H1 (cell line): ENCODE results near the gene BAAT. TPM values are rescaled to one million over a fixed set of nuclear protein-coding genes. Genes with fewer than 3 reads are reported as not detected.

Source experiments
- CTCF ChIA-PET: fragments of 300-600 bp; sonication (Branson Sonifier 250); formaldehyde crosslinking; loops from one replicate; lab custom pipeline; 2021; ENCODE audit not compliant: partially characterized antibody; lab: Charles Lee
- POLR2A ChIA-PET: fragments of 300-600 bp; sonication (Branson Sonifier 250); formaldehyde crosslinking; loops from one replicate; lab custom pipeline; 2021; ENCODE audit warnings: inconsistent platforms; ENCODE audit not compliant: partially characterized antibody; lab: Charles Lee
- DNase-seq, 2 experiments: peaks; one replicate each; pipeline versions ENCODE4 v3.0.0 to v3.0.0-alpha.2; 2010 to 2022; ENCODE audit warnings: low spot score in 2 of 2, low read depth in 1 of 2, mixed read lengths in 1 of 2
- FAIRE-seq: peaks from 2 replicates; lab custom pipeline; 2011; peaks lifted over from hg19 to GRCh38; lab: Jason Lieb, UNC
- H2AFZ ChIP-seq: 2 replicates; pipeline ENCODE4 v1.8.1; 2012; ENCODE audit warnings: low read length, inconsistent platforms
- H2AK5ac ChIP-seq: 2 replicates; pipeline ENCODE4 v1.6.1; 2013; ENCODE audit warnings: low read depth, low read length
- H2BK120ac ChIP-seq: replicated peaks from 2 replicates; pipeline ENCODE3; 2013; ENCODE audit warnings: low read depth, low read length, inconsistent platforms
- H2BK12ac ChIP-seq: 2 replicates; pipeline ENCODE4 v1.6.1; 2013; ENCODE audit warnings: low read depth, low read length
- H2BK15ac ChIP-seq: 2 replicates; pipeline ENCODE4 v1.6.1; 2013; ENCODE audit warnings: low read length
- H2BK20ac ChIP-seq: 2 replicates; pipeline ENCODE4 v1.6.1; 2013; ENCODE audit warnings: low read length
- H2BK5ac ChIP-seq: 2 replicates; pipeline ENCODE4 v1.6.1; 2013; ENCODE audit warnings: low read depth, low read length
- H3K14ac ChIP-seq: 2 replicates; pipeline ENCODE4 v1.6.1; 2013; ENCODE audit warnings: inconsistent platforms; ENCODE audit not compliant: insufficient read length
- H3K18ac ChIP-seq: 2 replicates; pipeline ENCODE4 v1.6.1; 2013; ENCODE audit warnings: low read length; ENCODE audit errors: extremely low read depth
- H3K23ac ChIP-seq: 2 replicates; pipeline ENCODE4 v1.6.1; 2013; ENCODE audit warnings: inconsistent platforms; ENCODE audit not compliant: insufficient read length
- H3K23me2 ChIP-seq: 2 replicates; pipeline ENCODE4 v1.6.1; 2013; ENCODE audit warnings: low read depth, low read length
- H3K27ac ChIP-seq: 2 replicates; pipeline ENCODE4 v1.6.1; 2011; ENCODE audit warnings: low read depth, low read length, inconsistent platforms
- H3K27me3 ChIP-seq, 4 experiments: replicated peaks in 1 of 4; 1 replicate in 1 of 4; 2 replicates in 3 of 4; pipeline versions ENCODE4 v1.6.1 to v1.8.1; 2011 to 2013; ENCODE audit warnings: low read length in 3 of 4, mild to moderate bottlenecking in 3 of 4, inconsistent platforms in 2 of 4, mixed read lengths in 2 of 4, moderate library complexity in 1 of 4; ENCODE audit not compliant: control insufficient read depth in 3 of 4, insufficient read depth in 3 of 4; ENCODE audit errors: extremely low read depth in 1 of 4
- H3K36me3 ChIP-seq, 4 experiments: 2 replicates each; pipeline versions ENCODE4 v1.6.1 to v1.8.1; 2011 to 2013; ENCODE audit warnings: mild to moderate bottlenecking in 4 of 4, low read length in 3 of 4, moderate library complexity in 2 of 4, control low read depth in 1 of 4, inconsistent platforms in 1 of 4; ENCODE audit not compliant: insufficient read depth in 4 of 4, control insufficient read depth in 2 of 4
- H3K4ac ChIP-seq: replicated peaks from 2 replicates; pipeline ENCODE3; 2013; ENCODE audit warnings: low read length, low read depth, mixed read lengths, inconsistent platforms; ENCODE audit not compliant: insufficient read length
- H3K4me1 ChIP-seq, 4 experiments: replicated peaks in 1 of 4; 1 replicate in 1 of 4; 2 replicates in 3 of 4; pipeline versions ENCODE4 v1.6.1 to v1.8.1; 2011 to 2013; ENCODE audit warnings: low read length in 3 of 4, inconsistent platforms in 2 of 4, mixed read lengths in 1 of 4; ENCODE audit not compliant: insufficient read depth in 4 of 4, control insufficient read depth in 3 of 4
- H3K4me2 ChIP-seq, 2 experiments: 2 replicates each; pipeline versions ENCODE4 v1.6.1 to v1.8.1; 2011 to 2013; ENCODE audit warnings: low read depth in 2 of 2, low read length in 2 of 2, control low read depth in 1 of 2, inconsistent platforms in 1 of 2, mild to moderate bottlenecking in 1 of 2; ENCODE audit not compliant: insufficient read depth in 1 of 2
- H3K4me3 ChIP-seq, 4 experiments: fragments of 200-600, 300-600 bp in 1 of 4; sonication (generic), shearing (Covaris generic), sonication (Bioruptor Twin) in 1 of 4; 2 replicates each; pipeline versions ENCODE4 v1.5.1 to v1.8.1; 2011 to 2016; ENCODE audit warnings: low read length in 4 of 4, low read depth in 3 of 4, control low read depth in 2 of 4, inconsistent platforms in 2 of 4, mild to moderate bottlenecking in 2 of 4, mixed read lengths in 1 of 4, moderate library complexity in 1 of 4; ENCODE audit not compliant: insufficient read depth in 2 of 4; ENCODE audit errors: extremely low read depth in 1 of 4
- H3K56ac ChIP-seq: replicated peaks from 2 replicates; pipeline ENCODE3; 2013; ENCODE audit warnings: low read depth, mild to moderate bottlenecking, mixed read lengths, low read length, inconsistent platforms; ENCODE audit not compliant: insufficient read length
- H3K79me1 ChIP-seq: 2 replicates; pipeline ENCODE4 v1.6.1; 2013; ENCODE audit warnings: low read depth, low read length, control low read depth
- H3K79me2 ChIP-seq, 2 experiments: 2 replicates each; pipeline versions ENCODE4 v1.6.1 to v1.8.1; 2012 to 2013; ENCODE audit warnings: low read length in 2 of 2, mild to moderate bottlenecking in 2 of 2, inconsistent platforms in 1 of 2; ENCODE audit not compliant: insufficient read depth in 2 of 2, control insufficient read depth in 1 of 2
- H3K9ac ChIP-seq, 4 experiments: replicated peaks in 1 of 4; 1 replicate in 1 of 4; 2 replicates in 3 of 4; pipeline versions ENCODE4 v1.6.1 to v1.8.1; 2011 to 2013; ENCODE audit warnings: low read depth in 3 of 4, low read length in 3 of 4, control low read depth in 2 of 4, mild to moderate bottlenecking in 2 of 4, moderate library complexity in 2 of 4, inconsistent platforms in 1 of 4; ENCODE audit errors: extremely low read depth in 1 of 4
- H3K9me3 ChIP-seq, 2 experiments: 2 replicates each; pipeline versions ENCODE4 v1.6.1 to v1.8.1; 2012 to 2013; ENCODE audit warnings: mild to moderate bottlenecking in 2 of 2, moderate library complexity in 2 of 2, control low read depth in 1 of 2, inconsistent platforms in 1 of 2, low read depth in 1 of 2, low read length in 1 of 2, mixed read lengths in 1 of 2; ENCODE audit not compliant: insufficient read depth in 2 of 2
- H4K20me1 ChIP-seq, 2 experiments: replicated peaks in 1 of 2; 2 replicates each; pipeline versions ENCODE3 to v1.8.1; 2011 to 2013; ENCODE audit warnings: inconsistent platforms in 2 of 2, low read length in 2 of 2, mild to moderate bottlenecking in 1 of 2; ENCODE audit not compliant: insufficient read depth in 2 of 2, control insufficient read depth in 1 of 2
- H4K5ac ChIP-seq: 2 replicates; pipeline ENCODE4 v1.6.1; 2013; ENCODE audit warnings: low read length, low read depth, mixed read lengths, inconsistent platforms; ENCODE audit not compliant: insufficient read length
- H4K8ac ChIP-seq: 2 replicates; pipeline ENCODE4 v1.8.0; 2013; ENCODE audit warnings: mild to moderate bottlenecking, moderate library complexity, low read length, inconsistent platforms; ENCODE audit not compliant: insufficient read depth; ENCODE audit errors: extremely low read depth
- H4K91ac ChIP-seq: replicated peaks from 2 replicates; pipeline ENCODE3; 2013; ENCODE audit warnings: low read length, mixed read lengths, inconsistent platforms; ENCODE audit not compliant: insufficient read length
- E2F6 ChIP-seq: IDR thresholded peaks from 2 replicates; pipeline ENCODE4 v1.6.1; 2012; ENCODE audit warnings: inconsistent platforms
- GABPA ChIP-seq: IDR thresholded peaks from 2 replicates; pipeline ENCODE4 v1.6.1; 2011; ENCODE audit warnings: mild to moderate bottlenecking, low read length, moderate library complexity, borderline replicate concordance; ENCODE audit not compliant: insufficient read depth
- KDM4A ChIP-seq: IDR thresholded peaks from one replicate; pipeline ENCODE4 v1.7.1; 2012; ENCODE audit warnings: low read depth, mild to moderate bottlenecking, moderate library complexity, low read length, inconsistent platforms; ENCODE audit not compliant: severe bottlenecking
- NRF1 ChIP-seq: IDR thresholded peaks from 2 replicates; pipeline ENCODE4 v1.6.1; 2011; ENCODE audit warnings: mild to moderate bottlenecking, low read depth, low read length, improper control_type of control experiment
- POLR2A ChIP-seq, 2 experiments: IDR thresholded peaks; 1 replicate in 1 of 2; 2 replicates in 1 of 2; pipeline ENCODE4 v1.6.1; 2011; ENCODE audit warnings: low read depth in 2 of 2, low read length in 2 of 2, mild to moderate bottlenecking in 2 of 2; ENCODE audit errors: control extremely low read depth in 1 of 2
- RAD21 ChIP-seq, 2 experiments: IDR thresholded peaks in 1 of 2; conservative IDR thresholded peaks in 1 of 2; 2 replicates each; pipeline ENCODE4 v1.6.1; 2011; ENCODE audit warnings: low read depth in 2 of 2, low read length in 2 of 2, improper control_type of control experiment in 1 of 2, inconsistent platforms in 1 of 2, mild to moderate bottlenecking in 1 of 2, moderate library complexity in 1 of 2
- SP4 ChIP-seq: IDR thresholded peaks from 2 replicates; pipeline ENCODE4 v1.6.1; 2012; ENCODE audit warnings: low read length, inconsistent platforms
- SUZ12 ChIP-seq: fragments of 200-600 bp; sonication (generic); IDR thresholded peaks from 2 replicates; pipeline ENCODE4 v1.6.1; 2012; ENCODE audit warnings: mild to moderate bottlenecking, inconsistent platforms, low read length, moderate library complexity, mixed read lengths
- TAF7 ChIP-seq: optimal IDR thresholded peaks from 2 replicates; pipeline ENCODE3; 2011; ENCODE audit warnings: low read depth, mild to moderate bottlenecking, inconsistent platforms, low read length, moderate library complexity, borderline replicate concordance
- TCF12 ChIP-seq: IDR thresholded peaks from 2 replicates; pipeline ENCODE4 v1.6.1; 2011; ENCODE audit warnings: low read depth, mild to moderate bottlenecking, low read length
- USF2 ChIP-seq: IDR thresholded peaks from 2 replicates; pipeline ENCODE4 v1.6.1; 2011; ENCODE audit warnings: low read length, improper control_type of control experiment
- ZNF274 ChIP-seq: IDR thresholded peaks from 2 replicates; pipeline ENCODE4 v1.7.0; 2012; ENCODE audit warnings: low read length, borderline replicate concordance; ENCODE audit errors: extremely low read depth
- WGBS, 2 experiments: shearing (Covaris generic) in 1 of 2; methylation state at CpG; one replicate each; pipeline versions ENCODE4 v1.1.6 to v1.1.7; 2013 to 2015; ENCODE audit warnings: low lambda C conversion rate in 2 of 2, mixed read lengths in 2 of 2, inconsistent platforms in 1 of 2, low coverage in 1 of 2, missing lambda C conversion rate in 1 of 2; ENCODE audit not compliant: insufficient replicate concordance in 2 of 2, insufficient coverage in 1 of 2, insufficient read length in 1 of 2; ENCODE audit errors: extremely low coverage in 1 of 2, missing lambda C conversion rate in 1 of 2; 5-methylcytosine and 5-hydroxymethylcytosine counted together
- polyA plus RNA-seq, 7 experiments: library from polyadenylated mRNA; depleted of rRNA in 3 of 7; stranded (reverse) in 5 of 7; unstranded in 2 of 7; fragments of >200 nt in 5 of 7; fragments of 200-250 nt in 2 of 7; gene quantifications; 1 replicate in 5 of 7; 2 replicates in 1 of 7; 4 replicates in 1 of 7; pipeline versions ENCODE4 v1.2.1 to v1.2.3, GENCODE V29; 2011 to 2013; ENCODE audit warnings: missing spikeins in 2 of 7, mixed read lengths in 2 of 7
- total RNA-seq: library from RNA; stranded (reverse); fragmentation: NEBNext Ultra II Directional; extraction: Animal tissue kit (Norgen Biotek cat#: 25700); gene quantifications from 2 replicates; pipeline ENCODE4 v1.2.1, GENCODE V29; 2021

The BAAT gene
- total and polyA plus RNA-seq, 2 of the 8 experiments (the other 6 are each of a cell fraction or from before 2014, with no cell fraction given): 0.09 to 0.17 TPM

GRCh38 chr9:101332362-101332761, 52.4 kb downstream of the BAAT start:
- no peaks in the 10 kb centered on the region for H3K79me2 ChIP-seq
- H4K5ac ChIP-seq: no peak overlapping the region
- no peak for FAIRE-seq
- no peaks in the 10 kb centered on the region for H3K27me3 ChIP-seq
- no peak overlapping the region for H2AK5ac ChIP-seq
- CTCF ChIA-PET: no interaction called here
- no peaks in the 10 kb centered on the region for H3K4me1 ChIP-seq
- peaks cover 0 to 3% of the 10 kb centered on the region in 2 experiments; a peak in 1 of 4 replicates for H3K9me3 ChIP-seq
- POLR2A ChIA-PET: no interaction called here
- no peaks in the 10 kb centered on the region for H3K23me2 ChIP-seq
- no peak overlapping the region for H3K56ac ChIP-seq
- no peak overlapping the region for H3K4me3 ChIP-seq
- H4K20me1 ChIP-seq: no peaks in the 10 kb centered on the region
- no peak overlapping the region for H2BK5ac ChIP-seq
- no peaks in the 10 kb centered on the region for H3K36me3 ChIP-seq
- no peak overlapping the region for H3K18ac ChIP-seq
- no peaks in the 10 kb centered on the region for H3K79me1 ChIP-seq
- no peak overlapping the region for H3K4me2 ChIP-seq
- no peak overlapping the region for H3K23ac ChIP-seq
- no peak overlapping the region for H3K27ac ChIP-seq
- no peak overlapping the region for H2BK20ac ChIP-seq
- H3K14ac ChIP-seq: no peak overlapping the region
- no peak overlapping the region for H4K8ac ChIP-seq
- H3K4ac ChIP-seq: no peak overlapping the region
- DNase-seq: no peak
- WGBS, 2 experiments: 65% methylated on average over 1 of the region's 1 CpG; no CpG with 5 or more reads in 1 of the 2 experiments
- no peak overlapping the region for H2AFZ ChIP-seq
- H2BK15ac ChIP-seq: no peak overlapping the region
- no peak overlapping the region for H2BK120ac ChIP-seq
- no peak overlapping the region for H2BK12ac ChIP-seq
- H4K91ac ChIP-seq: no peak overlapping the region
- H3K9ac ChIP-seq: no peak overlapping the region
- TF ChIP-seq SUZ12 (no peak), GABPA (no peak), RAD21 (IDR thresholded peaks at IDR 0.05 in 1 of 2, conservative IDR thresholded peaks at IDR 0.05 in 1 of 2; ENCODE audit: low read depth in 2 of 2, low read length in 2 of 2) (no peak), KDM4A (no peak), ZNF274 (no peak), TCF12 (no peak), POLR2A (IDR thresholded peaks at IDR 0.05; ENCODE audit: control extremely low read depth in 1 of 2, low read depth in 2 of 2, low read length in 2 of 2) (no peak), SP4 (no peak), E2F6 (no peak), TAF7 (no peak), NRF1 (no peak), USF2 (no peak)
